HepG2 (cell line): ENCODE measurements around the gene DCAF6. TPM values are rescaled to one million over a fixed set of nuclear protein-coding genes. Genes with fewer than 3 reads are reported as not detected.

Source experiments
- ATAC-seq: fragments of 200-7000 bp; cut with Tn5 transposase; 3 replicates; pipeline ENCODE4 v1.9.1; 2020; ENCODE audit warnings: mild to moderate bottlenecking, moderate library complexity
- BruUV-seq: library from RNA; stranded (reverse); fragments of 400-500 nt; replicated peaks from 2 replicates; lab custom pipeline; 2021; lab: Mats Ljungman, UMichigan
- CTCF ChIA-PET: fragments of 300-600 bp; formaldehyde crosslinking; extraction: SDS; loops from one replicate; lab custom pipeline; 2021; ENCODE audit warnings: low total read pairs, inconsistent platforms, low intra/inter-chr PET ratio; lab: Yijun Ruan, JAX
- POLR2A ChIA-PET: fragments of 350-600 bp; sonication (Branson Sonifier 250); formaldehyde crosslinking; loops from one replicate; lab custom pipeline; 2020; ENCODE audit warnings: antibody characterized with exemption, inconsistent platforms; lab: Yijun Ruan, JAX
- DNase-seq: peaks from one replicate; pipeline ENCODE4 v3.0.0-alpha.2; 2015; ENCODE audit warnings: low spot score
- FAIRE-seq: peaks from 3 replicates; lab custom pipeline; 2011; peaks lifted over from hg19 to GRCh38; lab: Jason Lieb, UNC
- H2AFZ ChIP-seq: one replicate; pipeline ENCODE4 v1.6.1; 2011; ENCODE audit warnings: low read length, inconsistent platforms
- H3K27ac ChIP-seq: fragments of 300-600 bp; 3 replicates; pipeline ENCODE4 v1.8.0; 2011; ENCODE audit warnings: mixed run types, mild to moderate bottlenecking, mixed read lengths, low read length, inconsistent platforms; ENCODE audit not compliant: insufficient read depth; ENCODE audit errors: extremely low read length
- H3K27me3 ChIP-seq, 2 experiments: fragments of 200-600 bp in 1 of 2; 2 replicates in 1 of 2; 3 replicates in 1 of 2; pipeline versions ENCODE4 v1.6.0 to v1.8.0; 2011; ENCODE audit warnings: low read length in 2 of 2, mild to moderate bottlenecking in 2 of 2, moderate library complexity in 2 of 2, inconsistent platforms in 1 of 2; ENCODE audit not compliant: insufficient read depth in 2 of 2, control insufficient read depth in 1 of 2
- H3K36me3 ChIP-seq, 2 experiments: fragments of 200-600 bp in 1 of 2; replicated peaks in 1 of 2; 2 replicates in 1 of 2; 3 replicates in 1 of 2; pipeline versions ENCODE4 v1.5.1 to v1.8.0; 2011; ENCODE audit warnings: low read length in 2 of 2, inconsistent platforms in 1 of 2; ENCODE audit not compliant: insufficient read depth in 2 of 2, control insufficient read depth in 1 of 2
- H3K4me1 ChIP-seq: 2 replicates; pipeline ENCODE4 v1.5.1; 2012; ENCODE audit warnings: low read length, inconsistent platforms; ENCODE audit not compliant: insufficient read depth
- H3K4me2 ChIP-seq: 2 replicates; pipeline ENCODE4 v1.6.0; 2011; ENCODE audit warnings: low read depth, low read length, inconsistent platforms
- H3K4me3 ChIP-seq, 3 experiments: fragments of 200-600 bp in 1 of 3; sonication (generic), shearing (Covaris generic) in 1 of 3; replicated peaks in 1 of 3; 2 replicates each; pipeline ENCODE4 v1.5.1; 2011 to 2016; ENCODE audit warnings: low read length in 3 of 3, inconsistent platforms in 2 of 3, low read depth in 2 of 3, mild to moderate bottlenecking in 2 of 3, control low read depth in 1 of 3, mixed read lengths in 1 of 3; ENCODE audit not compliant: insufficient read depth in 1 of 3
- H3K79me2 ChIP-seq: one replicate; pipeline ENCODE4 v1.6.1; 2011; ENCODE audit warnings: low read length, inconsistent platforms; ENCODE audit not compliant: insufficient read depth
- H3K9ac ChIP-seq: 2 replicates; pipeline ENCODE4 v1.6.0; 2011; ENCODE audit warnings: mild to moderate bottlenecking, low read depth, low read length, inconsistent platforms; ENCODE audit not compliant: insufficient read depth
- H3K9me3 ChIP-seq: 2 replicates; pipeline ENCODE4 v1.5.1; 2012; ENCODE audit warnings: mild to moderate bottlenecking, low read length
- H4K20me1 ChIP-seq: 2 replicates; pipeline ENCODE4 v1.6.0; 2011; ENCODE audit warnings: inconsistent platforms, mild to moderate bottlenecking, low read length, moderate library complexity; ENCODE audit not compliant: insufficient read depth
- CEBPB ChIP-seq: IDR thresholded peaks from 2 replicates; pipeline ENCODE4 v1.6.1; 2011; ENCODE audit warnings: low read depth, low read length, improper control_type of control experiment, borderline replicate concordance
- CREB1 ChIP-seq, 2 experiments: fragments of 450-650 bp in 1 of 2; IDR thresholded peaks; 2 replicates each; pipeline ENCODE4 v1.6.1; 2016 to 2017; ENCODE audit warnings: control low read depth in 1 of 2, mild to moderate bottlenecking in 1 of 2, missing compliant biosample characterization in 1 of 2, missing genetic modification characterization in 1 of 2
- HNRNPL ChIP-seq: fragments of 200-400 bp; formaldehyde crosslinking; IDR thresholded peaks from 2 replicates; pipeline ENCODE4 v1.6.1; 2017; ENCODE audit warnings: mild to moderate bottlenecking, low read depth, low read length
- MXD4 ChIP-seq: IDR thresholded peaks from 2 replicates; pipeline ENCODE4 v1.6.1; 2016; ENCODE audit warnings: mild to moderate bottlenecking, missing biosample characterization, missing genetic modification reagents
- POLR2AphosphoS5 ChIP-seq: IDR thresholded peaks from 2 replicates; pipeline ENCODE4 v1.6.1; 2012; ENCODE audit warnings: low read depth, low read length
- RCOR2 ChIP-seq: IDR thresholded peaks from 2 replicates; pipeline ENCODE4 v1.6.1; 2016; ENCODE audit warnings: missing biosample characterization, missing genetic modification reagents
- SMC3 ChIP-seq: IDR thresholded peaks from 2 replicates; pipeline ENCODE4 v1.6.1; 2011; ENCODE audit warnings: low read length, improper control_type of control experiment
- ZBTB20 ChIP-seq: sonication (generic); formaldehyde crosslinking; IDR thresholded peaks from 2 replicates; pipeline ENCODE4 v1.8.1; 2023; ENCODE audit warnings: missing genetic modification reagents, low read depth, mild to moderate bottlenecking, borderline replicate concordance
- ZNF501 ChIP-seq: sonication (generic); formaldehyde crosslinking; IDR thresholded peaks from 2 replicates; pipeline ENCODE4 v1.5.1; 2020; ENCODE audit warnings: mild to moderate bottlenecking, moderate library complexity, missing genetic modification reagents
- ZNF761 ChIP-seq: sonication (generic); formaldehyde crosslinking; conservative IDR thresholded peaks from 2 replicates; pipeline ENCODE4 v1.4.0; 2020; ENCODE audit warnings: mild to moderate bottlenecking, missing genetic modification reagents
- WGBS: methylation state at CpG from one replicate; pipeline ENCODE4 v1.1.6; 2017; ENCODE audit warnings: low lambda C conversion rate; 5-methylcytosine and 5-hydroxymethylcytosine counted together
- in situ Hi-C: cut with HindIII; loops from 2 replicates; pipeline ENCODE4 v1.10.0; 2017; ENCODE audit warnings: low pct_unique_long_range_greater_than_20kb; ENCODE audit not compliant: extremely low pct_ligation_motif_present
- intact Hi-C: fragments of 100-400 bp; cut with micrococcal nuclease; formaldehyde crosslinking; loops from one replicate; pipeline ENCODE4 v1.10.0; 2022; ENCODE audit not compliant: unreplicated experiment
- polyA plus RNA-seq, 8 experiments: library from polyadenylated mRNA; depleted of rRNA in 3 of 8; stranded (reverse) in 7 of 8; unstranded in 1 of 8; fragments of >200 nt; fragmentation: Illumina TruSeq in 4 of 8; extraction: Trizol in 4 of 8; gene quantifications; 2 replicates each; pipeline versions ENCODE4 v1.2.1 to v1.2.3, GENCODE V29; 2011 to 2016; ENCODE audit warnings: low read depth in 4 of 8, missing spikeins in 1 of 8, mixed read lengths in 1 of 8; ENCODE audit not compliant: insufficient read depth in 1 of 8
- total RNA-seq, 5 experiments: library from RNA; depleted of rRNA; stranded (reverse); fragments of >200 nt; fragmentation: Illumina TruSeq; extraction: Trizol; gene quantifications; 2 replicates each; pipeline ENCODE4 v1.2.3, GENCODE V29; 2016; ENCODE audit warnings: low read depth in 1 of 5
- TF ChIP-seq, protein P1 (sequence below): sonication (generic); formaldehyde crosslinking; IDR thresholded peaks from 2 replicates; pipeline ENCODE4 v1.4.0; 2020; ENCODE audit warnings: mild to moderate bottlenecking, missing genetic modification reagents
- TF ChIP-seq, protein P2 (sequence below): sonication (generic); formaldehyde crosslinking; IDR thresholded peaks from 2 replicates; pipeline ENCODE4 v1.5.1; 2020; ENCODE audit warnings: mild to moderate bottlenecking, missing genetic modification reagents, moderate library complexity
- TF ChIP-seq, protein P3 (sequence below): sonication (generic); formaldehyde crosslinking; IDR thresholded peaks from 2 replicates; pipeline ENCODE4 v1.9.0; 2021; ENCODE audit warnings: missing genetic modification reagents, borderline replicate concordance

Gene DCAF6
- total and polyA plus RNA-seq, 2 of the 13 experiments (the other 11 are each of a cell fraction or from before 2014, with no cell fraction given), result 24.7 to 33.7 TPM

- H3K36me3 ChIP-seq, result peaks cover 0 to 4% of the 10 kb centered on the region in 2 experiments; a peak in 4 of 5 replicates
- in situ Hi-C loops, result no loop called here
- FAIRE-seq, result no peak
- 96% methylated on average over 5 of the region's 5 CpGs for WGBS
- no TSS peak for BruUV-seq
- no peaks in the 10 kb centered on the region for H3K9me3 ChIP-seq
- H4K20me1 ChIP-seq, result no peaks in the 10 kb centered on the region
- intact Hi-C loops, result no loop called here
- H3K79me2 ChIP-seq, result no peaks in the 10 kb centered on the region
- no peaks in the 10 kb centered on the region for H3K27me3 ChIP-seq
- no peak overlapping the region for H3K4me2 ChIP-seq
- H3K4me3 ChIP-seq, result no peak overlapping the region
- H3K4me1 ChIP-seq, result no peaks in the 10 kb centered on the region
- ChIA-PET CTCF (no interaction called here), POLR2A (no interaction called here)
- no peak for ATAC-seq
- H3K9ac ChIP-seq, result no peak overlapping the region
- no peak for DNase-seq
- H3K27ac ChIP-seq, result no peak overlapping the region
- H2AFZ ChIP-seq, result no peak overlapping the region
- no peak for TF ChIP-seq CEBPB
- TF ChIP-seq, protein P1, sequence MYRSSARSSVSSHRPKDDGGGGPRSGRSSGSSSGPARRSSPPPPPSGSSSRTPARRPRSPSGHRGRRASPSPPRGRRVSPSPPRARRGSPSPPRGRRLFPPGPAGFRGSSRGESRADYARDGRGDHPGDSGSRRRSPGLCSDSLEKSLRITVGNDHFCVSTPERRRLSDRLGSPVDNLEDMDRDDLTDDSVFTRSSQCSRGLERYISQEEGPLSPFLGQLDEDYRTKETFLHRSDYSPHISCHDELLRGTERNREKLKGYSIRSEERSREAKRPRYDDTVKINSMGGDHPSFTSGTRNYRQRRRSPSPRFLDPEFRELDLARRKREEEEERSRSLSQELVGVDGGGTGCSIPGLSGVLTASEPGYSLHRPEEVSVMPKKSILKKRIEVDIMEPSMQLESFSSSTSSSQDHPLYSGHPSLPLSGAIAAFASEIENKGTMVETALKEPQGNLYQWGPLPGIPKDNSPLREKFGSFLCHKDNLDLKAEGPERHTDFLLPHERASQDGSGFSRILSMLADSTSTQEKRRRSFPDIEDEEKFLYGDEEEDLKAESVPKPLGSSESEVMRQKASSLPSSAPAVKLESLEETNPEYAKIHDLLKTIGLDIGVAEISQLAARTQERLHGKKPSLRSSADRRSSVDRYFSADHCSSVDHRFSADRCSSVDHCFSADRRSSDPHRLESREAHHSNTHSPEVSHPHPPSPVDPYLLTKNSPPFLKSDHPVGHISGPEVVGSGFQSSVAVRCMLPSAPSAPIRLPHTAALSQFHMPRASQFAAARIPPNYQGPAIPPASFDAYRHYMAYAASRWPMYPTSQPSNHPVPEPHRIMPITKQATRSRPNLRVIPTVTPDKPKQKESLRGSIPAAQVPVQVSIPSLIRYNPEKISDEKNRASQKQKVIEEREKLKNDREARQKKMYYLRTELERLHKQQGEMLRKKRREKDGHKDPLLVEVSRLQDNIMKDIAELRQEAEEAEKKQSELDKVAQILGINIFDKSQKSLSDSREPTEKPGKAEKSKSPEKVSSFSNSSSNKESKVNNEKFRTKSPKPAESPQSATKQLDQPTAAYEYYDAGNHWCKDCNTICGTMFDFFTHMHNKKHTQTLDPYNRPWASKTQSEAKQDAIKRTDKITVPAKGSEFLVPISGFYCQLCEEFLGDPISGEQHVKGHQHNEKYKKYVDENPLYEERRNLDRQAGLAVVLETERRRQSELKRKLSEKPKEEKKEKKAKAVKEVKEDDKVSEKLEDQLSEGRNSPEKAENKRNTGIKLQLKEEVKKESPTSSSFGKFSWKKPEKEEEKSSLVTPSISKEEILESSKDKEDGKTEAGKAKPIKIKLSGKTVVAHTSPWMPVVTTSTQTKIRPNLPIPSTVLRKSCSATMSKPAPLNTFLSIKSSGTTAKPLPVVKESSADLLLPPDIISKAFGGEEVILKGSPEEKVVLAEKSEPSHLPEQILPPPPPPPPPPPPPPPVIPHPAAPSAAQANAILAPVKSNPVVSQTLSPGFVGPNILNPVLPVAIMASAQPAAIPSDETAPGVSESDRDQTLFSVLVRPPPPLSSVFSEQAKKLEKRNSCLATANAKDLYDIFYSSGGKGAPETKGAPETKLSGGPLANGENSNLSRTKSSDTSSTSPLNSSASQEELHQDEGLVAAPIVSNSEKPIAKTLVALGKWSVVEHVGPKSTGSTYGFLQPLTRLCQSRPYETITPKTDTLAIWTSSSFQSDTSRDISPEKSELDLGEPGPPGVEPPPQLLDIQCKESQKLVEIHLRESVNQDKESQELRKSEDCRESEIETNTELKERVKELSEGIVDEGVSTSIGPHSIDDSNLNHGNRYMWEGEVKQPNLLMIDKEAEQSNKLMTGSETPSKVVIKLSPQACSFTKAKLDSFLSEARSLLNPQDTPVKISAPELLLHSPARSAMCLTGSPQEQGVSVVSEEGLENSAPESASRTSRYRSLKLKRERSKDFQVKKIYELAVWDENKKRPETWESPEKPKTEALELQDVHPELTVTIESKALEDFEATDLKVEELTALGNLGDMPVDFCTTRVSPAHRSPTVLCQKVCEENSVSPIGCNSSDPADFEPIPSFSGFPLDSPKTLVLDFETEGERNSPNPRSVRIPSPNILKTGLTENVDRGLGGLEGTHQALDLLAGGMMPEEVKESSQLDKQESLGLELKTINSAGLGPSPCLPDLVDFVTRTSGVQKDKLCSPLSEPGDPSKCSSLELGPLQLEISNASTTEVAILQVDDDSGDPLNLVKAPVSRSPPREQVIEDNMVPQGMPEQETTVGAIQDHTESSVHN (CRISPR knock-in tag), result no peak
- no peak for TF ChIP-seq RCOR2 (CRISPR knock-in tag)
- no peak for TF ChIP-seq ZBTB20 (CRISPR knock-in tag)
- TF ChIP-seq ZNF501 (CRISPR knock-in tag), result no peak
- TF ChIP-seq CREB1 (IDR thresholded peaks at IDR 0.05), result no peak
- TF ChIP-seq CREB1 (CRISPR knock-in tag; IDR thresholded peaks at IDR 0.05), result no peak
- no peak for TF ChIP-seq POLR2AphosphoS5
- TF ChIP-seq ZNF761, result no peak
- no peak for TF ChIP-seq SMC3
- TF ChIP-seq MXD4, result no peak
- TF ChIP-seq, protein P2, sequence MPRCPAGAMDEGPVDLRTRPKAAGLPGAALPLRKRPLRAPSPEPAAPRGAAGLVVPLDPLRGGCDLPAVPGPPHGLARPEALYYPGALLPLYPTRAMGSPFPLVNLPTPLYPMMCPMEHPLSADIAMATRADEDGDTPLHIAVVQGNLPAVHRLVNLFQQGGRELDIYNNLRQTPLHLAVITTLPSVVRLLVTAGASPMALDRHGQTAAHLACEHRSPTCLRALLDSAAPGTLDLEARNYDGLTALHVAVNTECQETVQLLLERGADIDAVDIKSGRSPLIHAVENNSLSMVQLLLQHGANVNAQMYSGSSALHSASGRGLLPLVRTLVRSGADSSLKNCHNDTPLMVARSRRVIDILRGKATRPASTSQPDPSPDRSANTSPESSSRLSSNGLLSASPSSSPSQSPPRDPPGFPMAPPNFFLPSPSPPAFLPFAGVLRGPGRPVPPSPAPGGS (CRISPR knock-in tag), result no peak
- no peak for TF ChIP-seq HNRNPL
- TF ChIP-seq, protein P3, sequence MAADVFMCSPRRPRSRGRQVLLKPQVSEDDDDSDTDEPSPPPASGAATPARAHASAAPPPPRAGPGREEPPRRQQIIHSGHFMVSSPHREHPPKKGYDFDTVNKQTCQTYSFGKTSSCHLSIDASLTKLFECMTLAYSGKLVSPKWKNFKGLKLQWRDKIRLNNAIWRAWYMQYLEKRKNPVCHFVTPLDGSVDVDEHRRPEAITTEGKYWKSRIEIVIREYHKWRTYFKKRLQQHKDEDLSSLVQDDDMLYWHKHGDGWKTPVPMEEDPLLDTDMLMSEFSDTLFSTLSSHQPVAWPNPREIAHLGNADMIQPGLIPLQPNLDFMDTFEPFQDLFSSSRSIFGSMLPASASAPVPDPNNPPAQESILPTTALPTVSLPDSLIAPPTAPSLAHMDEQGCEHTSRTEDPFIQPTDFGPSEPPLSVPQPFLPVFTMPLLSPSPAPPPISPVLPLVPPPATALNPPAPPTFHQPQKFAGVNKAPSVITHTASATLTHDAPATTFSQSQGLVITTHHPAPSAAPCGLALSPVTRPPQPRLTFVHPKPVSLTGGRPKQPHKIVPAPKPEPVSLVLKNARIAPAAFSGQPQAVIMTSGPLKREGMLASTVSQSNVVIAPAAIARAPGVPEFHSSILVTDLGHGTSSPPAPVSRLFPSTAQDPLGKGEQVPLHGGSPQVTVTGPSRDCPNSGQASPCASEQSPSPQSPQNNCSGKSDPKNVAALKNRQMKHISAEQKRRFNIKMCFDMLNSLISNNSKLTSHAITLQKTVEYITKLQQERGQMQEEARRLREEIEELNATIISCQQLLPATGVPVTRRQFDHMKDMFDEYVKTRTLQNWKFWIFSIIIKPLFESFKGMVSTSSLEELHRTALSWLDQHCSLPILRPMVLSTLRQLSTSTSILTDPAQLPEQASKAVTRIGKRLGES (CRISPR knock-in tag), result no peak
Measured at GRCh38 chr1:168031198-168031597, 94.7 kb downstream of the DCAF6 start.
